ENCODE data around the gene NBPF20.
"Not testable (repeated sequence)": the region's sequence is repeated elsewhere in the genome, so short reads cannot be mapped to it uniquely, and the experiment has no call there.

The NBPF20 gene, protein sequence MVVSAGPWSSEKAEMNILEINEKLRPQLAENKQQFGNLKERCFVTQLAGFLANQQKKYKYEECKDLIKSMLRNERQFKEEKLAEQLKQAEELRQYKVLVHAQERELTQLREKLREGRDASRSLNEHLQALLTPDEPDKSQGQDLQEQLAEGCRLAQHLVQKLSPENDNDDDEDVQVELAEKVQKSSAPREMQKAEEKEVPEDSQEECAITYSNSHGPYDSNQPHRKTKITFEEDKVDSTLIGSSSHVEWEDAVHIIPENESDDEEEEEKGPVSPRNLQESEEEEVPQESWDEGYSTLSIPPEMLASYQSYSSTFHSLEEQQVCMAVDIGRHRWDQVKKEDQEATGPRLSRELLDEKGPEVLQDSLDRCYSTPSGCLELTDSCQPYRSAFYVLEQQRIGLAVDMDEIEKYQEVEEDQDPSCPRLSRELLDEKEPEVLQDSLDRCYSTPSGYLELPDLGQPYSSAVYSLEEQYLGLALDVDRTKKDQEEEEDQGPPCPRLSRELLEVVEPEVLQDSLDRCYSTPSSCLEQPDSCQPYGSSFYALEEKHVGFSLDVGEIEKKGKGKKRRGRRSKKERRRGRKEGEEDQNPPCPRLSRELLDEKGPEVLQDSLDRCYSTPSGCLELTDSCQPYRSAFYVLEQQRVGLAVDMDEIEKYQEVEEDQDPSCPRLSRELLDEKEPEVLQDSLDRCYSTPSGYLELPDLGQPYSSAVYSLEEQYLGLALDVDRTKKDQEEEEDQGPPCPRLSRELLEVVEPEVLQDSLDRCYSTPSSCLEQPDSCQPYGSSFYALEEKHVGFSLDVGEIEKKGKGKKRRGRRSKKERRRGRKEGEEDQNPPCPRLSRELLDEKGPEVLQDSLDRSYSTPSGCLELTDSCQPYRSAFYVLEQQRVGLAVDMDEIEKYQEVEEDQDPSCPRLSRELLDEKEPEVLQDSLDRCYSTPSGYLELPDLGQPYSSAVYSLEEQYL (N-terminal part only)

DNA sequence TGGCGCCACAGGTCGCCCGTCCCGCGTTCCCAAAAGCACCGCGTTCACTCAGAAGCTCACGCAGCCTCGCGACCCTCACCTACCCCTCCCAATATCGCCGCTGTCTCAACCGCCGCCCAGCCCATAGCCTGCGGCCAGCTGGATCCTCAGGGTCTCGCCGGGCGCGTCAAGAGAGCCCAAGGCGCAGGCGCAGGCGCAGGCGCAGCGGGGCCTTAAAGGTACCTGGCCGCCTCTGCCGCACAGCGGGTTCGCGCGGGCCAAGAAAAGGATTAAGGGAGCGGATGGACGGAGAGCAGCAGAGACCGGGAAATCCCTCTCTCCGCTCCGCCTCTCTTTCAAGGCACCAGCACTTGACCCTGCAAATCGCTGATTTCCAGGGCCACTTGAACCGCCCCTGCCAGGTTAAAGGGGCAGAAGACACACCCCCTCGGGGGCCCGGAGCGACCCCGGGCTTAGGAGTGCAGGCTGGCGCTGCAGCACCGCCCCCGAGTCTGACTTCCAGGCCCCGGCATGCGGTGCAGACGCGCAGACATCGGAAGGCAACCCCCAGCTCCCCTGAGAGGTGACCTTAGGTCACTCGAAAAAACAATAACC lies at the start of gene NBPF20:
TSS of gene NBPF20 (minus strand) at position 168 of the 594 bp plus-strand sequence. CDS start 20,331 bp downstream, outside the sequence.
- peak; percentile 93 for DNase-seq

DNA sequence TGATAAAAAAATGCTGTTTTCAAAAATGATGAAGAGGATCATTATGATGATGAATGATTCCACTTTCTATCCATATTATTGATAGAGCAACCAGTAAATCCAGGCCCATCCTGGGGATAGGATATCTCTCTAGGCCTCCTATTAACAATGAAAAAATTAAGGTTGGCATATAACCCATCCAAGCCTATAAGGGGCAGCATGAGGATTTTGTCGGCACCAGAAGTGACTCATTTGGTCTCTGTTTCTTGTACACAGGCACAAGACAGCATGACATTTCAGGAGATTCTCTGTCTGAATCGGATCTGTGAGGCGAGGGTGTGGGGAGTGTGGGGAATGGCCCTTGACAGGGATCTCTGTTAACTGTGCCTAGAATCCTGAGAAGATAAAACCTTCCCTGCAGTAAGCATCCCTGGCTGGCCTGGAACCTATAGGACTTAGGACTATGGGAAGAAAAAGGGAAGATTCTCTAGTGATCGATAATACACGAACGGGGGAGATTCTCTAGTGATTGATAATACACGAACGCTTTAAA lies 49.5 kb upstream of the NBPF20 start:
- not testable (repeated sequence) for DNase-seq

DNA sequence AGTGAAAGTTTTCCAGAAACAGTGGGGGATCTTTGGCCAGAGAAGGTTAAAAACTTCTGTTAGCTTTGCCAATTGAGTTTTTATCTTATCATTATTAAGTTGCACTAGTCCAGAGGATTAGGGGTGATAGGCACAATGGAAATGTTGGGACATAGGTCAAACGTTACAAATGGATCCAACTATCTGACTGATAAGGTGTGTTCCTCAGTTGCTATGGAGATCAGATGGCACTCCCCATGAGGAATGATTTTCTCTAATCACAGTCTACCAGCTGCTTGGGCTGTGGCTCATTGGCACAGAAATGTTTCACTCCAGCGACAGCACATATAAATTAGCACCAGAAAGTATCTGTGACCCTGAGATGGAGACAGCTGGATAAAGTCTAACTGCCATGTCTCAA lies 47.3 kb upstream of the NBPF20 start:
- not testable (repeated sequence) for DNase-seq

DNA sequence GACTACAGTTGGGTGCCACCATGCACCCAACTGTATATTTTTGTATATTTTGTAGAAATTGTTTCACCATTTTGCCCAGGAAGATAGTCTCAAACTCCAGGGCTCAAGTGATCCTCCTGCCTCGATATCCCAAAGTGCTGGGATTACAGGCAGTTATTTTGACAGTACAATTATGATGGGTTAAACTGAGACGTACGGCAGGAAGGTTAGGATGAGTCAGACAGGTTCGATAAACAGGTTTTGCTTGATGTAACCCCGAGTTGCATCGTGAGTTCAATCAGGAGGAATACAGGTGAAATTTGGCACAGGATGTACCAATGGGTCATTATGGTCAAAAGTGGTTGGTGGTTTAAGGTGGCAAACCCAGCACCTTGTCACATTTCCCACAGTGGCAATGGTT lies 46.0 kb upstream of the NBPF20 start:
- DNase-seq: not testable (repeated sequence)

DNA sequence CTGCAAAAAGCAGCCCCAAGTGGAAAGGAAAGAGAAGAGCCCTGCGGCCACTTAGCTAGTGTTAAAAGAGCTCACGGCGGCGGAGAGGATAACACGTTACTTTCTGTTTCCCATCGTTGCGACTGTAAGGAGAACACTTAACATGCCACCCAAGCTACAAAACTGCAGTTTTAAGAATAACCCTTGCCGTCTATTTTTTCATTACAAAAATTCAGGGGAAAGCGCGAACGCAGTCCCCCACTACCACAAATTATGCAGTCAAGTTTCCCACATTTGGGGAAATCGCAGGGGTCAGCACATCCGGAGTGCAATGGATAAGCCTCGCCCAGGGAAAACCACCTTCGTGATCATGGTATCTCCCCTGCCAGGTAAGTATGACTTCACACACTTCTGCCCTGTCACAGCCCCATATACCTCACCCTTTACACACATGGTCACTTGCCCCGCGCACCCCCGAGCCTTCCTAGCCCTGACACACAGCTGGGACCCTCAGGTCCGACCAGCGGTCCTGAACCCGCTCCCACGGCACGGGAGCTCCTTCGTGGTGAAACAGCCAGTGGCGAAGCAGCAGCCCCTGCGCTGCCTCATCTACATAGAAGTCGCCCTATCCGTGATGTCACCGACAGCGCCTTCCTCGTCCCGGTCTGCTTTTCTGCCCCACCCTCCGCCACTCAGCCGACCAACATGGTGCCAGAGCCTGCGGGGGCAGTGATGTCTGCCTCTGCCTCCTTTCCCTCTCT lies 40.2 kb upstream of the NBPF20 start:
- peak; percentile 92 for DNase-seq

DNA sequence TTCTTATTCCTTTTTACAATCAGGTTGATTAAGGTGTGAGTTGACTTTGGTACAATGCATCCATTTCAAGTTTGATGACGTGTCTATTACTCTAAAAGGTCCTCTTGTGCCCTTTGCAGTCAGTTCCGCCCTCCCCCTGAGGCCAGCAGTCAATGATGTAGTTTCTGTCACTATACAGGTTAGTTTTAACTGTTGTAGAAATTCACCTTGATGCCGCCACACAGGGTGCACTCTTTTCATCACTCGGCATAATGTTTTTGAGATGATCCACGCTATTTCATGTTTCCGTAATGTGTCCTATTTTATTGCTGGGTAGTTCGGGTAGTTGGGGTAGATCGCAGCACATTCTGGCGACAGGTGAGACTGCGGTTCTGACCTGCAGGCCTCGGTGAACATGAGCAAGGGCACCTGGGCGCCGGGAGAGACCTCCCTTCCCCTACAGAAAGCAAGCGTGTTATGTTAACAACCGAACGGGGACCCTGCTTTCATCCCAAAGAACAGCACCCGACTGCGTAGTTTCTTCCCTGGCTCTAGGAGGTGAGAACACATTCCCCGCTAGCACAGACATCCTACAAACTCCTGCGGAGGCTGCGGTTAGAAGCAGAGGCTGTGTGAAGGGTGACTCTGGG lies 39.4 kb upstream of the NBPF20 start:
- DNase-seq: not testable (repeated sequence)

DNA sequence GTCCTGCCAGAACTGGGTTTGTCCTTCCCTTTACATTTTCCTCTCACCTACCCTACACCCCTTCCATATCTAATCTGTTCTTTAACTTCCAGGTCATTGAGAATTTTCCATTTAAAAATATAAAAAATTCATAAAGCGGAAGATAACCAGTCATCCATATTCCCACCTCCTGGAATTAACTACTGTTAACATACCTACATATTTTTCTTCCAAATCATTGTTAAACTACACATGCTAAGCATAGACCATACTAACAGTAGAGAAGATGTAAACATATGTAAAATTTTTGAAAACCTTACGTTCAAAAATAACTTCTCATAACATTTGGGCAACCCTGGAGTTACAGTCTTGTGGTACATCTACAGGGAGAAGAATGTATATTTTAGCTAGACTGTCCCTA lies 38.6 kb upstream of the NBPF20 start:
- DNase-seq: not testable (repeated sequence)

DNA sequence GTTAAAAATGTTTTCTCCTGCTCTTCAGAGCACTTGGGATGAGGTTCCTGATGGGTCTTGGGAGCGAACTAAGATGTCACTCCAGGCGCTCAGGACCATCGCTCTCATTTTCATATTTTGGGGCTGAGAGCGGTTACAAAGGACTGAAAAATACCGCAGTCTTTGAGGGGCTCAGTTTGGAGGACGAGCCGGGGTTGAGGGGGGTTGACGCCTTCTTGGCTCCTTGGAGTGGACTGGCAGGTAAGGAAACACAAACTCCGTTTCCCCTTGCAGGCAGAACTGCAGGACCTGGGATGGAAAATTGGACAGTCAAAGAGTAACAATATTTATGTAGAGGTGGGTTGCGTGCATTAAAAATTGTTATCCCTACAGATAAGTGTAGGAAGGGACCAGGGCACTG lies 35.3 kb upstream of the NBPF20 start:
- not testable (repeated sequence) for DNase-seq

DNA sequence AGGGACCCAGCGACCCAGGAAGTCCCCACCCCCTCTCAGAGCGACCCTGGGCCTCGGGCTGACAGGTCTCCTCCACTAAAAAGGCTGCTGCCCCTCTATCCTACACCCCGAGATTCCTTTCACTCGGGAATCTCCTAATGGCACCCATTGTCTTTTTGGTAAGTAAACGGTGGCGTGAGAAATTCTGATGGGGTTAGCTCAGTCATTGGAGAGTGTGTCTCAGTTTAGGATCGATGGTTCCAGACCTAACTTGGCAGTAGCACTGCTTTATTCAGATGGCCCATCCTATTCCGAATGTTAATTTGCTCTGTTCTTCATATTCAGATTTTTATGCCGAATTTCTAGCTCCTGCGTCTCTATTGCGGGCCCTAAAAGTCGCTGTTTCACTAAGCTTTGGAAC lies 34.6 kb upstream of the NBPF20 start:
- DNase-seq: not testable (repeated sequence)

DNA sequence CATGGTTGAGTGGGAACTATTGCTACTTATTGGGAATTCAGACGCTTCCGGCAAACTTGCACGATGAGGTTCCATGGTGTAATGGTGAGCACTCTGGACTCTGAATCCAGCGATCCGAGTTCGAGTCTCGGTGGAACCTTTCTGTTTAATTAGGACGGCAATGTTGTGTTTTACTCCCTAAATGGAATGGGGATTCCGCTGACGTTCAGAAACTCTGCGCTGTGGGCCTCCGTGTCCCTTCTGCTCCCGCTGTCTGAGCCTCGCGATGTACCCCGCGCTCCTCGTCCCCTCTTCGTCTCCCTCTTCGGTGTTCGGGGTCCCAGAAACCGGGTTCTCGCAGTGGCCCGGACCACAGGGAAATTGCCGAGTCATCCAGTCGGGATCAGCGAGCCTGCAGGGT lies 34.2 kb upstream of the NBPF20 start:
- DNase-seq: not testable (repeated sequence)

DNA sequence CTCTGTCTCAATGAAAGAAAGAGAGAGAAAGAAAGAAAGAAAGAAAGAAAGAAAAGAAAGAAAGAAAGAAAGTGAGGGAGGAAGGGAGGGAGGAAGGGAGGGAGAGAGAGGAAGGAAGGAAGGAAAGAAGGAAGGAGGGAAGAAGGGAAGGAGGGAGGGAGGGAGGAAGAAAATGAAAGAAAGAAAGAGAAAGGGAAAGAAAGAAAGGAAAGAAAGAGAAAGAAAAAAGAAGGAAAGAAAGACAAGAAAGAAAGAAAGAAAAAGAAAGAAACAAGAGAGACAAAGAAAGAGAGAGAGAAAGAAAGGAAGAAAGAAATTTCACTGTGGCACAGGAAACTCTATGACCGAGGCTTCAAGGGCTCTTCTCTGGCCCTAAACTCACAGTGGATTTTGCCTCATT lies 33.7 kb upstream of the NBPF20 start:
- not testable (repeated sequence) for DNase-seq

DNA sequence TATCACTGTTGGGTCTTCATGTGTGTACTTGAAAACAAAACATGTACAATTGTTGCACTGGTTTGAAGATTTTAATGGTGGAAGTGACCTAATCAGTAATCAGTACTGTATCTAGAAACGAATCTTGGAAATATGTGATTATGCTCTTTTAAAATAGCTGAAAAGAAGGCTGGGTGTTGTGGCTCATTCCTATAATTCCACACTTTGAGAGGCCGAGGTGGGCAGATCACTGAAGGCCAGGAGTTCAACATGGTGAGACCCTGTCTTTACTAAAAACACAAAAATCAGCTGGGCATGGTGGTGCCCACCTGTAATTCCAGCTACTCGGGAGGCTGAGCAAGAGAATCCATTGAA lies 29.4 kb upstream of the NBPF20 start:
- DNase-seq: not testable (repeated sequence)

DNA sequence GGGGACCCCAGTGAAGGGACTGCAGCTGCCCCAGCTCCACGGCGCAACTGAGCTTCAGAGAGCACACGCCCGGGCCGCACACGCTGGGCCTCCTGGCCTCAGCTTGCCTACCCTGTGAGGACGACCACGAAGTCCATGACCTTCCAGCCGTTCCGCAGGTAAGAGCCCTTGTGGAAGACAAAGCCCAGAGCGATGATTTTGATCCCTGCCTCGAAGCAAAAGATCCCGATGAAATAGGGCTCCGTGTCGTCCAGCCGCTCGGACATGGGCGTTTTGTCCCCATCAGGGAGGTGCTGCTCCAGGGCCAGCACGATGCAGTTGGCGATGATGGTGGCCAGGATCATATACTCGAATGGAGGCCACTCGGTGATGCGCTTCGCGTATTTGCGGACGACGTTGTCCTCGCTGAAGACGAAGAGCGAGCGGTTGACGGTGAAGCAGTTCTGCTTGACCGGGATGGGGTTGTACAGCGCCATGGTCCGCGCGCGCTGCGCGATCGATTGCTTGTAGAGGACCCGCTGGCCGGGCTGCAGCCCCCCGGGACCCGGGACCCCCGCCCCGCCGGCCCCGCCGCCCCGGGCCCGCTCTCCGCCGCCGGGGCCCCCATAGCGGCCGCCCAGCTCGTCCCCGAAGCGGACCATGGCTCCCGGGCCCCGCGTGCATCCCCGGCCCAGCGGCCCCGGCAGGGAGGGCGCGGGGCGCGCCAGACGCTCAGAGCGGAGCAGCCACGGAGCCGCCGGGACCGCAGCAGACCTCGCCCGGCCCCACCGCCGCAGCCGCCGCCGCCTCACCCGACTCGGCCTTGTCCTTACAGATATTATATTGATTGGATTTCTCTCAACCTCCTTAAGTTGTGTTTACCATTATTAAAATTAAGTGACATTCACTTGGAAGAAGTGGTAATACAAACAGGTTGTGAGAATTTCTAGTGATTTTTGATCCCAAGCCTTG lies 28.7 kb upstream of the NBPF20 start:
- DNase-seq: not testable (repeated sequence)

DNA sequence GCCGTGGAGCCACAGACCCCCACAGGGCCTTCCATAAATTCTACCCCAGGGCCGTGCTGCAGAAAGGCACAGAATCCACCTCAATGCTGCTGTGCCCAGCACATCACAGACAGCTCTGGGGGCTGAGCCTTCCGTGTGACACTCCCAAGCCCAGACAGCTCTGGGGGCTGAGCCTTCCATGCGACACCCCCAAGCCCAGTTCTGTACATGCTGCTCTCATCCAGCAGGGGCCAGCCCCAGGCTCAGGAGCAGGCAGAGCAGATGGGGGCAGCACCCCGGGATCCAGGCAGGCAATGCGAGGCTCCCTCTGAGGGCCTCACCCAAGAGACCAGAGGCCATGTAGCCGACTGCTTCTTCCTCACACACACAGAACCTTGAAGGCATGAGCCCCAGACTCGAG lies 27.1 kb upstream of the NBPF20 start:
- not testable (repeated sequence) for DNase-seq

DNA sequence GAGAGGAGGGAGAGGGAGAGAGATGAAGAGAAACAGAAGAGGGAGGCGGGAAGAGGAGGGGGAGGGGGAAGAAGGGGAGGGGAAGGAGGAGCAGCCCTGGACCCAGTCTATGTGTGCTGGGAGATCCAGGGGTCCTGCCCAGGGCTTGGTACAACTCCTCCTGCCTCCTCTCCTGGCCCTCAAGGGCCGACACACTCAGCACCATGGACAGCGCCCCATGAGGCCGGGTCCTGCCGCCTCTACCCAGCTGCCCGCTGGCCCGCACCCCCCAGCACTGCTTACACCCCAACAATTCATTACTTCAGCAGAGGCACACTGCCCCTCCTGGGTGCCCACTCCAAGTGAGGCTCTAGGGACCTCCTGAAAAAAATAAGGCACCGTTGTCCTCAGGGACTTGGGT lies 26.5 kb upstream of the NBPF20 start:
- peak; percentile 55 for DNase-seq

DNA sequence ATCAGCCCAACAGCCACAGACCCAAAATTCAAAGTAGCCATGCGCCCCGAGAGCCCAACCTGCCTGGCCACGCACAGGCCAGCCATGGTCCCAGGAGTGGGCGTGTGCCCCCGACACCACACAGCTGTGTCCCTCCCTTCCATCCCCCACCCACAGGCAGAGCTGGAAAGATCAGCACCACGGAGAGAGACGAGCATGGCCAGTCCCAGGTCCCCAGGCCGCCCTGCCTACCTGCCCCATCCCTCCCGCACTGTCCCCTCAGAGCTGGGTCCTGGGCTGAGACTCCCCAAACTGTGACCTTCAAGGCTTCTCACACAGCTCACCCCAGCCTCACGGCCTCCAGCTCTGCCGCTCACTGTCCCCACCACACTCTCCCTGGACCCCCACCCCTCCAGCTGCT lies 19.8 kb upstream of the NBPF20 start:
- DNase-seq: not testable (repeated sequence)

DNA sequence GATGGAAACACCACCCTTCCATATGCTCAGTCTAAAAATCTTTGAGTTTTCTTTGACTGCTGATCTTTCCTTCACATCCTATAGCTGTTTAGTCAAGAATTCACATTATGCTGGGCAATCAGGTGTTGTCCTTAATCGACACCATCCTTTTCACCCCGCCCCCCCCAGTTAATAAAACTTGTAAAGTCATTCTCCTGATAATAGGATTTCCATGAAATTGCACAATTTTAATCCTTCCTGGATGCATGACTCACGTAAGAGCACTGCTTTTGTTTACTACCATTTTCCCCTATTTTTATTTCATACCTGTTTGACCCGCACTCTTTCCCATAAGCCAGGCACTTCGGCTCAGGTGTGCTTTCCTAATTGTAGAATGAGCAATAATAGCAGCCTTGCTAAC lies 16.9 kb upstream of the NBPF20 start:
- not testable (repeated sequence) for DNase-seq

DNA sequence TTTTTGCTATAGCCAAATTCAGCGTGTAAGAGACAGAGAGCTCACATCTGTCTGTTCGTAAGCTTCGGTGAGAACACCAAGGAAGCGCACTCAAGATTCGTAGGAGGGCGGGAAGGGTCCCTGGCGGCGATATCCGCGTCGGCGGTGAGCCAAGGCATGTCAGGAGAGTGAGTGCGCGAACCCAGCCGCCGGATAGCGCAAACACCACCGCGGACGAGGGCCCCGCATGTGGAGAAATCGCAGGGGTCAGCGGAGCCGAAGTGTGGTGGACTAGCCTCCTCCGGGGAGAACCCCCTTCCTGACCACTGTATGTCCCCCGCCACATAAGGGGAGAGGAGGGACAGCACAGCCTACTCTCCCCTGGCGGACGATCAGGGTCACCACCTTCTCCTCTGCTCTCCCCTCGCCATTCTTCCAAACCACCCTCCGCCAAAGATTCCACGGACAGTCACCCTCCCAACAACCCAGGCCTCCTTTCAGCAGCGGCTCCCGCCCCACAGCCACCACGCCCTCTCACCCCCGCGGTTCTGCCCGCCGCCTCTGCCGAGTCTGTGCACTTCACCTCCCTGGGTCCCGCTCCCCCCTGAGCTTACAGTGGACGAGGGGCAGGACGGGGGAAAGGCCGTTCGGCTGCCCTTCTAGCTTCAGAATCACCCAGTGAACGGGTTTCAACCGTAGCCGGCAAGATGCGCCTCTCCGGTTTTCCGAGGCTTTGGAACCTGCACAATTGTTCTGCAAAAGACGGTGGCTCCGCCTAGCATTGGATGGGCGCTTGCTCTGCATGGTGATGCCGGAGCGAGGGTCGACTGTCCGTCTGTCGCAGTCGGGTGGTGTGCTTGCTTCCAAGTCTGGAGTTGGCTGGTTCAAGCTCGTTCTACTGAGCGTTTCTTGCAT lies 6.2 kb upstream of the NBPF20 start:
- not testable (repeated sequence) for DNase-seq

DNA sequence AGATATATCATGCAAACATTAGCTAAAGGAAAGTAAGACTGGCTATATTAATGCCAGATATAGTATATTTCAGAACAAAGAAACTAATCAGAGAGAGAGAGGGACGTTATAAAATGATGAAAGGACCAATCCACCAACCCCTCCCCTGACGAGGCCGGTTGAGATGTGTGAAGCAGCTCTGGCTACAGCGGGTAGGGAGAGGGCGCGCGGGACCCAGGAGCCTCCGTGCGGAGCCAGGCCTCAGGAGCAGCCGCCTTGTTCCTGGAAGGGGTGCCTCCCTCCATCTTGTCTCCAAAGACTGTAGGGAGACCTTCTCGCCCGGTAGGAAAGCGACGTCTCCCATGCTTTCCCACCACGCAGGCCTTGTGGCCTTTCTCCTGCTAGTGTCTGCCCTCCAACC lies 5.4 kb upstream of the NBPF20 start:
- DNase-seq: not testable (repeated sequence)

Data from RPMI8226 (cell line).